ENCODE data around the gene TMEM134.

The TMEM134 gene

GRCh38 chr11:67420646-67421429 is 48.2 kb downstream of the TMEM134 start:
- DNase-seq, result peak; percentile 98

GRCh38 chr11:67420147-67420645 is 48.9 kb downstream of the TMEM134 start:
- no peak for DNase-seq

- no peak for DNase-seq
Observed at GRCh38 chr11:67419325-67420049, 49.6 kb downstream of the TMEM134 start.

GRCh38 chr11:67418476-67419281 is 50.4 kb downstream of the TMEM134 start:
- DNase-seq, result peak; percentile 42

GRCh38 chr11:67417425-67417824 is 51.6 kb downstream of the TMEM134 start:
- no peak for DNase-seq

- DNase-seq, result peak; percentile 90
Observed at GRCh38 chr11:67416416-67417335, 52.4 kb downstream of the TMEM134 start.

GRCh38 chr11:67415501-67416304 is 53.3 kb downstream of the TMEM134 start, which contains the start of gene CARNS1:
TSS of gene CARNS1 (plus strand) at chr11:67415678. CDS start at chr11:67416200, 522 bp downstream.
- no peak for DNase-seq

GRCh38 chr11:67413266-67413849 is 55.7 kb downstream of the TMEM134 start:
- DNase-seq, result no peak

- DNase-seq, result no peak
Observed at GRCh38 chr11:67412495-67413179, 56.4 kb downstream of the TMEM134 start.

GRCh38 chr11:67411785-67412152 is 57.3 kb downstream of the TMEM134 start:
- no peak for DNase-seq
